NOMO-1 treated with DMSO at 0.1 percent for 48 hours (cell line): ENCODE data around the gene UBALD2.
"Not testable (repeated sequence)": the region's sequence is repeated elsewhere in the genome, so short reads cannot be mapped to it uniquely, and the experiment has no call there.

Source experiments
- DNase-seq: peaks from one replicate; lab custom pipeline; 2025; ENCODE audit not compliant: unreplicated experiment; lab: John Stamatoyannopoulos, UW

UBALD2 gene

GRCh38 chr17:76244721-76245120 is 20.4 kb upstream of the UBALD2 start:
- not testable (repeated sequence) for DNase-seq

DNA sequence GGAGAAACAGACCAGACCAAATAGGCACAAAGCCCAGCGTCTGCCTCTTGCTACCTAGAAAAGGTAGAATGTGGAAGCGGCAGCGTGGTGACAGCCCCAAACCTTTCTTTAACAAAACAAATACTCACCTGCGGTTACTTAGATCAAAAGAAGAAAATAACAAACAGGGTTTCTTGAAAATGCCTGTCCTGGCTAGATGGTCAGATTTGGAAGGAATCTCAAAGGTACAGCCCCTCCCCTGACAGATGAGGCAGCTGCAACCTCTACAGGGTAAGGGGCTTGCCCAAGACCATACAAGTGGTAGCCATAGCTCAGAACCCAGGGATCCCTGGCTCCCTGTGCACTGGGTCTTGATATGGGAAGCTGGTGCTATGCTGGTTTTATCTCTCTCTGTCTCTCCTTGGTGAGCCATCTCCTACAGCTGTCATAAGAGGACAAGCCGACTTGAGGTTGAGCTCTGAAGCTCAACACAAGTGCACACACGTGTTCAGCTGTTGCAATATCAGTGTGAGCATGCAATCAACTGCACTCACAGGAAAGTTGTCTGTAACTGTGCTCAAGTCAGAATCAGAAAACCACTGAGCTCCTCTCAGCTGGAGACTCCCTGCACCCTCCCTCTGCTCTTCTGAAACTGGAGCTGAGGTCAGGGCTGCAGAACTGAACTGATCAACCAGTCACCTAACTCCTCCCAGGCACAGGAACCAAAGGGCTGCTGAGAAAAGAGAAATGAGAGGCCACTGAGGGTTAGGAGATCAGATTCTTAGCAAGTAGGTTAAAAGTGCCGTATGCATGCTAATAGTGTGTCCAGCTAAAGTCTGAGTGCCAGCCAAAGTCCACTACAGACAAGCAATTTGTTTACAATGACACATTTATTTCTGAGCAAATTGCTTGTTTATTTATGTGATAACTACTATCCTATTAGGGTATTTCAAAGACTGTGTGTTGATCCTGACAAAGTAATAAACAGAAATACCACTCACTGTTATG is 18.8 kb upstream of the UBALD2 start:
- DNase-seq, result peak; percentile 97

DNA sequence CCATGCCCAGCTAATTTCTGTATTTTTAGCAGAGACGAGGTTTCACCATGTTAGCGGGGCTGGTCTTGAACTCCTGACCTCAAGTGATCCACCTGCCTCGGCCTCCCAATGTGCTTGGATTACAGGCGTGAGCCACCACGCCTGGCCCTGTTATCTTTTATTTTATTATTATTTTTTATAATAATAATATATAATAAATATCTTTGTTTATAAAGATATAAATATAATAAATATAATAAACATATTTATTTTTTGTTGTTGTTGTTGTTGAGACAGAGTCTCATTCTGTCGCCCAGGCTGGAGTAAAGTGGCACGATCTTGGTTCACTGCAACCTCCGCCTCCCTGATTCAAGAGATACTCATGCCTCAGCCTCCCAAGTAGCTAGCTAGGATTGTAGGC is 17.8 kb upstream of the UBALD2 start:
- no peak for DNase-seq

GRCh38 chr17:76248013-76248782 is 16.9 kb upstream of the UBALD2 start:
- DNase-seq, result no peak

GRCh38 chr17:76250141-76250540 is 15.0 kb upstream of the UBALD2 start:
- no peak for DNase-seq

DNA sequence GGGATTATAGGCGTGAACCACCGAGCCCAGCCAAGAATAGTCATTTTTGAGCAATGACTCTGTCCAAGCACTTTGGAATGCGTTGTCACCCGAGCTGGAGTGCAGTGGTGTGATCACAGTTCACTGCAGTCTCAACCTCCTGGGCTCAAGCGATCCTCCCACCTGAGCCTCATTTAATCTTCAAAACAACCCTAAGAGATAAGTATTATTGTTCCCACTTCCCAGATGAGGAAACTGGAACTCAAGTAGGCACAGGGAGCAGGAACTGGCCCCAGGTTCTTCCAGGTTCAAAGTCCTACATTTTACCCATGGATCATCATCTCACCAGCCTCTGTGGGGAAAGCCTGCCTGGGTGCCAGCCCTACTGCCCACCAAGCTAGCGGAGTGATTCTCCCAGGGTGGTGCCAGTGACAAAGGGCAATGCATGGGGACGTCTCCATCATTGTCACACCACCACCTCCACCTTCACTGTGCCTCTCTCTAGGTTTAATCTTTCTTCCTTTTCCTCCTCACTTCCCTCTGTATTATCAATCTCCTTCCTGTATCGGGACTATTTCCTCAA is 13.6 kb upstream of the UBALD2 start:
- DNase-seq, result no peak

DNA sequence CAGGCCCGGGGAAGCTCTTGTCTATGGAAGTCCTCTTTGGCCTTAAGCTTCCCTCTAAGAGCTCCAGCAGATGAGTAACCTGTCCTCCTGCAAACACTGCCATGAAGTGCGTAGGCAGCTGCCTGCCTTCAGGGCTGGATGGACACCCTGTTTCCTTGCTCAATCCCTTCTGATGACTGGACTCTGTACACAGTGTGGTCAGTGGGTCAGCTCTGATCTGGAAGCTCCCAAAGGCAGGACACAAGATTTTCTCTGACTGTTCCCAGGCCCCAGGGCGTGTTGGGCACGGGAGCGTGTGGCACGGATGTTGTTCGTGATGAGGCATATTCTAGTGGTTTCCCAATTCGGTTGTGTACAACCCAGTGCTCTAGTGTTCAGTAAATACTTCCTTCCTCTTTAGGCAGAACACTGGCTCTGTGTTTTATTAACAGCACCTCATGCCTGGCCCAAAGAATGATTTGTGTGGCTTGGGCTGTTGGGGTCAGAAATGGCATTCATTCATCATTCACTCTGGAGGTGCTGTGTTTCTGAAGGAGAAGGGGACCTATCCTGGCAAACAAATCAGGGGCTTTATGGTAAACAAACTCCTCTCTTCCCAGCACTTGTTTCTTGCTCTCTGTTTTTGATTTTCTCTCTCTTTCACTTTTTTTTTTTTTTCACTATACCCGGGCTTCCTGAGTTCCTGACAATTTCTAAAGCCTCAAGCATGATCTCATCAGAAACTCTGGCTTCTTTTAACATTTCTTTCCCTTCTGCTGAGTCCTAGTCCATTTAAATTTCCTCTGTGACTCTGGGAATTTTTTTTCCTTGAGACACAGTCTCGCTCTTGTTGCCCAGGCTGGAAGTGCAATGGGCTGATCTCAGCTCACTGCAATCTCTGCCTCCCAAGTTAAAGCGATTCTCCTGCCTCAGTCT is 12.9 kb upstream of the UBALD2 start:
- DNase-seq, result peak; percentile 88

DNA sequence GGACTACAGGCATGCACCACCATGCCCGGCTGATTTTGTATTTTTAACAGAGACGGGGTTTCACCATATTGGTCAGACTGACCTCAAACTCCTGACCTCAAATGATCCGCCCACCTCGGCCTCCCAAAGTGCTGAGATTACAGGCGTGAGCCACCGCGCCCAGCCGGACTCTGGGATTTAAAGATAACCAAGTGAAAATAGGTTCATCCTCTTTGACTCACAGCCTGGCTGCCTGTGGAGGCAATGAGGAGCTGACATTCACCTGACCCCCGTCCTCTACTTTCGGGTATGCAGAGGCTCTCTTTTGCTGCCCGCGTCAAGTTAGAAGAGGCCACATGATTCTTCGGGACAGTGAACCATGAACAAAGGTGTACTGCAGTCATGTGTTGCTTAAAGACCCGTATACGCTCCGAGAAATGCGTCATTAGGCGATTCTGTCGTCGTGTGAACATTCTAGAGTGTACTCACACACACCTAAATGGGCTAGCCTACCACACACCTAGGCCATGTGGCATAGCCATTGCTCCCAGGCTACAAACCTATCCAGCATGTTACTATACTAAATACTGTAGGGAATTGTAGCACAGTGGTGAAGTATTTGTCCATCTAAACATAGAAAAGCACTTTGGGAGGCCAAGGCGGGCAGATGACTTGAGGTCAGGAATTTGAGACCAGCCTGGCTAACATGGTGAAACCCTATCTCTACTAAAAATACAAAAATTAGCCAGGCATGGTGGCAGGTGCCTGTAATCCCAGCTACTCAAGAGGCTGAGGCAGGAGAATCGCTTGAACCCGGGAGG is 12.0 kb upstream of the UBALD2 start:
- not testable (repeated sequence) for DNase-seq

GRCh38 chr17:76253841-76254240 is 11.3 kb upstream of the UBALD2 start:
- DNase-seq, result no peak

DNA sequence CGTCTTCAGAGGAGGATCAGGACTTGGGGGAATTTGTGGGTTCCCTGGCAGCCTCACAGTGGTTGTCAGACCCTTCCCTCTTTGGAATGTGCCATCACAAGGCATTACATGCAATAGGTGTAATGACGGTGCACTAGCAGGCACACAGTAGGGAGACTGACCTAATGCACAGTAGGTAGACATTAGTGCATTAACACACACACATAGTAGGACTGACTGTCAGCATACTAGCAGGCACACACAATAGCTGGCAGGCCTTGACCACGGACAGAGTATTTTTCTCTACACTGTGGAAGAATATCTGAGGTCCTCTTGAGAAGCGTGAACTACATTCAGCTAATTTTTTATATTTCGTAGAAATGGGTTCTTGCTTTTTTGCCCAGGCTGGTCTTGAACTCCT is 10.9 kb upstream of the UBALD2 start:
- no peak for DNase-seq

DNA sequence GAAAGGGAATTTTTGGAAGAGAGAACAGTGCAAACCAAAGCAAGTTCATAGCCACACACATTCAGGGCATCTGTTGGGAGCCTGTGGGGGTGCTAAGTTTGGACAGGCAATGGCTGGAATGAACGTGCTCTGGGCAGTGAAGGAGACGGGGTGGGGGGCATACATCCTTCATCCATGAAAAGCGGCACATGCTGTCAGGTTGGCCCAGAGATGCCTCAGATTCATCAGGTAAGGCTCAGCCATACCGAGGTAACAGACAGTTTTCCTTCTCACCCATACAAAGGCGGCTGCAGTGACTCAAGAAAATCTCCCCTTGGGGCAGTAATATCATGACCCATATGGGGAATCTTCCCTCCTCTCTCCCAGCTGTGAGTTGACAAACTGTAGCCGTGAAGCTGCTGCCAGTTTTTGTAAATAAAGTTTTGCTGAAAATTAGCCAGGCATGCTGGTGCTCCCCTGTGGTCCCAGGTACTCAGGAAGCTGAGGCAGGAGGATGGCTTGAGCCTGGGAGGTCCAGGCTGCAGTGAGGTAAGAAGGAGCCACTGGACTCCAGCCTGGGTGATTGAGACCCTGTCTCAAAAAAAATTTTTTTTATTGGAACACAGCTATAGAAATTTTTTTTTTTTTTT is 9.2 kb upstream of the UBALD2 start:
- no peak for DNase-seq

- not testable (repeated sequence) for DNase-seq
These were observed 8.6 kb upstream of the UBALD2 start for GRCh38 chr17:76256430-76257050.

- no peak for DNase-seq
These were observed 4.9 kb upstream of the UBALD2 start for GRCh38 chr17:76260220-76260619.

GRCh38 chr17:76260669-76261068 is 4.5 kb upstream of the UBALD2 start:
- no peak for DNase-seq

DNA sequence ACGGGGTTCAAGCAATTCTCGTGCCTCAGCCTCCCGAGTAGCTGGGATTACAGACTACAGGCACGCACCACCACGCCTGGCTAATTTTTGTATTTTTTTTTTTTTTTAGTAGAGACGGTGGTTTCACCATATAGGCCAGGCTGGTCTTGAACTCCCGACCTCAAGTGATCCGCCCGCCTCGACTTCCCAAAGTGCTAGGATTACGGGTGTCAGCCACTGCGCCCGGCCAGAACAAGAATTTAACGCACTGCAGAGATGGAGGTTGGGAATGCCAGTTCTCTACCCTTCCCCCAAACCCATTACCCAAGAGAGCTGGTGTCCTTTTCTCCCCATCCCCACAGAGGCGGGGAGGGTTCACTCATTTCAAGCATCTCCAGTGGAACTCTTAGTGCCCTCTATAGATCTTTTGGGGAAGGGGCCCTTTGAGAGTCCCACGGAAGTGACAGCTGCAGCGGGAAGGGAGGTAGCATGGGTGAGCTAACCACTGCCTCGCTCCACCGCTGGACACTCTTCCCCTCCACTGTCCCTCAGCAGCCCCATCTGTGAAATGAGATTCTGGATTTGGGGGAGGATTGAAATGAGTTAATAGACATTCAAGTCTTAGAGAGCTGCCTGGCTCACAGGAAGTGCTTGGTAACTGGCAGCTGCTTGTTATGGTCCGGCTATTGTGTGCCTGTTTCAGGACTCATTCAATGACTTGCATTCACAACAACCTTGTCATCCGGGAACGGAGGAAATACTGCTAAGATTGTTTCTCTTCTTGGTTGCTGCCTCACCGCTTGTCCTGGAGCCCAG is 3.5 kb upstream of the UBALD2 start:
- no peak for DNase-seq

DNA sequence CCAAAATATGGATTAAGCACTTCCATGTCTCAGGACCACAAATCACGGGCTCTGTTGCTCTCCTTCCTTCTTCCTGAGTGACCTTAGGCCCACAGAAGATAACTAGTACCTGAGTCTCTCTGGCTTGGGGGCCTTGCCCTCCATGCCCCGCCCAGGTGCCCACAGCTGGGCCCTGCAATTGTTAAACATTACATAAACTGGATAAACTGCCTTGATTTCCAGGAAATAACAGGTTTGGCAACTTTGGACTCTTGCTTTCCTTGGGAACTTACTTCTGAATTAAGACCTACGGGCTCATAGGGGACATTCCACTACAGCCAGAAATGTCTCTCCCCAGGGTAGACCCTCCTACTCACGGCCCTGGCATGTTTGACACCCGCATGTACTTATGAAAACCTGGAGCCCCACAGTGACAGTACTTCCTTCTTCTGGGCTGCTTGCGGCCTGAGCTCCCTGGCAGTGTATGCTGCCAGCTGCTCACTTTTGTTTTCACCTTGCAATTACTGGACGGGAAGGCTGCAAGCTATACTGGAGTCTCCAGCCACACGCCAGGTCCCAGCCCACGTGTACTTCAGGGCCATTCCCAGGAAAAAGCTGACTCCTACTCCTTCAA is 2.3 kb upstream of the UBALD2 start:
- peak; percentile 78 for DNase-seq

- DNase-seq, result no peak
These were observed 1.3 kb upstream of the UBALD2 start for GRCh38 chr17:76263896-76264295.

- DNase-seq, result no peak
These were observed 758 bp upstream of the UBALD2 start for GRCh38 chr17:76264425-76264754.
